GM23248 (cell line): ENCODE measurements around the gene DHX40. TPM values are rescaled to one million over a fixed set of nuclear protein-coding genes. Genes with fewer than 3 reads are reported as not detected.
A peak's percentile ranks its signal among the peaks of the same experiment; 100 is the strongest.

ENCODE experiments used
- DNase-seq: peaks from one replicate; pipeline ENCODE4 v3.0.0-alpha.2; 2015
- H2AFZ ChIP-seq: fragments of 200-600 bp; sonication (generic); 2 replicates; pipeline ENCODE4 v1.6.1; 2016; ENCODE audit warnings: antibody characterized with exemption
- H3F3A ChIP-seq: fragments of 200-600 bp; sonication (generic); 2 replicates; pipeline ENCODE4 v1.6.1; 2016; ENCODE audit warnings: mild to moderate bottlenecking, antibody characterized with exemption, mixed run types; ENCODE audit not compliant: insufficient read depth
- H3K27ac ChIP-seq: fragments of 200-600 bp; sonication (generic); 2 replicates; pipeline ENCODE4 v1.5.1; 2016; ENCODE audit warnings: mild to moderate bottlenecking
- H3K27me3 ChIP-seq: fragments of 200-600 bp; sonication (generic); replicated peaks from 2 replicates; pipeline ENCODE4 v1.6.1; 2016; ENCODE audit warnings: mild to moderate bottlenecking; ENCODE audit not compliant: insufficient read depth
- H3K36me3 ChIP-seq: fragments of 200-600 bp; sonication (generic); 2 replicates; pipeline ENCODE4 v1.6.1; 2016; ENCODE audit warnings: low read depth, mild to moderate bottlenecking
- H3K4me1 ChIP-seq: fragments of 200-600 bp; sonication (generic); 2 replicates; pipeline ENCODE4 v1.6.1; 2016; ENCODE audit warnings: mild to moderate bottlenecking; ENCODE audit not compliant: insufficient read depth
- H3K4me2 ChIP-seq: fragments of 200-600 bp; sonication (generic); one replicate; pipeline ENCODE4 v1.6.1; 2016; ENCODE audit warnings: mild to moderate bottlenecking; ENCODE audit not compliant: unreplicated experiment
- H3K4me3 ChIP-seq: fragments of 200-600 bp; sonication (generic); 2 replicates; pipeline ENCODE4 v1.5.1; 2016; ENCODE audit warnings: mild to moderate bottlenecking
- H3K79me2 ChIP-seq: fragments of 200-600 bp; sonication (generic); 2 replicates; pipeline ENCODE4 v1.6.1; 2016; ENCODE audit warnings: mild to moderate bottlenecking; ENCODE audit not compliant: insufficient read depth
- H3K9ac ChIP-seq: fragments of 200-600 bp; sonication (generic); 2 replicates; pipeline ENCODE4 v1.6.1; 2016; ENCODE audit warnings: mild to moderate bottlenecking
- H3K9me2 ChIP-seq: fragments of 200-600 bp; sonication (generic); 2 replicates; pipeline ENCODE4 v1.6.1; 2016; ENCODE audit warnings: mixed run types, mild to moderate bottlenecking, moderate library complexity; ENCODE audit not compliant: insufficient read depth
- H3K9me3 ChIP-seq: fragments of 200-600 bp; sonication (generic); one replicate; pipeline ENCODE4 v1.6.1; 2017; ENCODE audit warnings: low read depth
- H4K20me1 ChIP-seq: fragments of 200-600 bp; sonication (generic); 2 replicates; pipeline ENCODE4 v1.6.0; 2016; ENCODE audit not compliant: insufficient read depth
- EZH2 ChIP-seq: fragments of 200-600 bp; sonication (generic); IDR thresholded peaks from 2 replicates; pipeline ENCODE4 v1.6.1; 2018; ENCODE audit warnings: antibody characterized with exemption, mild to moderate bottlenecking; ENCODE audit not compliant: insufficient read depth, poor library complexity, severe bottlenecking
- EZH2phosphoT487 ChIP-seq: fragments of 200-600 bp; sonication (generic); IDR thresholded peaks from 2 replicates; pipeline ENCODE4 v1.6.1; 2018; ENCODE audit warnings: antibody characterized with exemption, moderate library complexity, mild to moderate bottlenecking, low read depth; ENCODE audit not compliant: insufficient read depth
- WGBS, 2 experiments: methylation state at CpG; one replicate each; pipeline ENCODE4 v1.1.6; 2015 to 2017; ENCODE audit warnings: low lambda C conversion rate in 2 of 2, low coverage in 1 of 2; ENCODE audit errors: missing lambda C conversion rate in 2 of 2; 5-methylcytosine and 5-hydroxymethylcytosine counted together
- in situ Hi-C: fragments of 300-500 bp; cut with MboI; formaldehyde crosslinking; loops from 2 replicates; pipeline ENCODE4 v1.15.0; 2020
- polyA plus RNA-seq: library from polyadenylated mRNA; unstranded; fragments of >200 nt; fragmentation: Nextera tagmentation; extraction: Ambion mirVana; gene quantifications from 2 replicates; pipeline ENCODE4 v1.2.1, GENCODE V29; 2016
- total RNA-seq: library from RNA; depleted of rRNA; stranded (reverse); fragments of >200 nt; shearing (Covaris generic); gene quantifications from 2 replicates; pipeline ENCODE4 v1.2.3, GENCODE V29; 2014

Gene DHX40
- total and polyA plus RNA-seq, 2 experiments from 2014 or later, result 18.9 to 68.5 TPM

GRCh38 chr17:59629174-59629573 lies 63.8 kb downstream of the DHX40 start:
- Histone ChIP-seq H3K27me3 (no peaks in the 10 kb centered on the region), H3F3A (peaks cover 47% of the 10 kb centered on the region), H3K27ac (no peak overlapping the region), H3K9me2 (no peaks in the 10 kb centered on the region), H3K9ac (no peak overlapping the region), H3K4me2 (no peak overlapping the region), H4K20me1 (peaks cover 81% of the 10 kb centered on the region), H3K4me1 (peaks cover 58% of the 10 kb centered on the region), H2AFZ (no peak overlapping the region), H3K36me3 (0 out of 2 replicates have a peak, but pooled peaks cover 6% of the 10 kb centered on the region), H3K79me2 (peaks cover 100% of the 10 kb centered on the region), H3K9me3 (no peaks in the 10 kb centered on the region), H3K4me3 (no peak overlapping the region)
- 55 to 56% methylated on average over 3 of the region's 3 CpGs for WGBS, 2 experiments
- no peak for DNase-seq
- TF ChIP-seq EZH2phosphoT487 (no peak), EZH2 (no peak)
- in situ Hi-C loops, result no loop called here

DNA sequence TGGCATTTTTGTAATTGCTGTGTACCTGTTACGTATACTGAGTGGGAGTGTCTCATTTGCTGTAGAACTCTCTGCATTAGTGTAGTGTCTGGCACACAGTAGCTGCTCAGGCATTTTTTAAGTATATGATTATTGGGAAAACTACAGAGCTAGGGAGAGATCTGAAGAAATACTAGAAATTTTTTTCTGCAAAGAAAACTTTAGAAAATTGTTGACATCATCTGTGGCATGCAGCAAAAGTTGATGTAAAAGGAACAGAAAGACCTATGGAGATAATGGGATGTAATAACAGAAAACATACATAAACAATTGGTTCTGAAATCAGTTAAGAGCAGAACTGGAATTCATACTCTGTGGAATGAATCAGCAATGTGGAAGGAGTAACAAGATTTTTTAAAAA lies 65.9 kb downstream of the DHX40 start:
- peak overlapping the region; percentile 1; the same call in 1 of the 2 replicates for H3K27ac ChIP-seq
- WGBS, 2 experiments, result 96 to 100% methylated on average over 1 of the region's 1 CpG
- peaks cover 59% of the 10 kb centered on the region for H3K4me1 ChIP-seq
- peak; percentile 17 for DNase-seq
- H3F3A ChIP-seq, result peaks cover 63% of the 10 kb centered on the region
- H3K4me2 ChIP-seq, result no peak overlapping the region
- in situ Hi-C loops, result no loop called here
- no peaks in the 10 kb centered on the region for H3K27me3 ChIP-seq
- peaks cover 100% of the 10 kb centered on the region for H3K79me2 ChIP-seq
- no peak overlapping the region for H3K9ac ChIP-seq
- H3K4me3 ChIP-seq, result no peak overlapping the region
- no peaks in the 10 kb centered on the region for H3K9me3 ChIP-seq
- H4K20me1 ChIP-seq, result peaks cover 84% of the 10 kb centered on the region
- H3K36me3 ChIP-seq, result peaks cover 6% of the 10 kb centered on the region; the same call in 1 of the 2 replicates
- no peak for TF ChIP-seq EZH2phosphoT487
- no peak for TF ChIP-seq EZH2
- H2AFZ ChIP-seq, result no peak overlapping the region
- no peaks in the 10 kb centered on the region for H3K9me2 ChIP-seq

- DNase-seq, result no peak
- Histone ChIP-seq H3K4me1 (peaks cover 48% of the 10 kb centered on the region), H3K4me3 (no peak overlapping the region), H3K36me3 (peaks cover 6% of the 10 kb centered on the region; the same call in 1 of the 2 replicates), H4K20me1 (peaks cover 75% of the 10 kb centered on the region), H2AFZ (no peak overlapping the region), H3K27ac (no peak overlapping the region), H3F3A (peaks cover 52% of the 10 kb centered on the region), H3K4me2 (no peak overlapping the region), H3K27me3 (no peaks in the 10 kb centered on the region), H3K79me2 (peaks cover 100% of the 10 kb centered on the region), H3K9me2 (no peaks in the 10 kb centered on the region), H3K9me3 (no peaks in the 10 kb centered on the region), H3K9ac (no peak overlapping the region)
- TF ChIP-seq EZH2 (no peak), EZH2phosphoT487 (no peak)
- 97 to 98% methylated on average over 6 of the region's 6 CpGs for WGBS, 2 experiments
- in situ Hi-C loops, result no loop called here
These were observed 67.0 kb downstream of the DHX40 start for GRCh38 chr17:59632398-59632797.

DNA sequence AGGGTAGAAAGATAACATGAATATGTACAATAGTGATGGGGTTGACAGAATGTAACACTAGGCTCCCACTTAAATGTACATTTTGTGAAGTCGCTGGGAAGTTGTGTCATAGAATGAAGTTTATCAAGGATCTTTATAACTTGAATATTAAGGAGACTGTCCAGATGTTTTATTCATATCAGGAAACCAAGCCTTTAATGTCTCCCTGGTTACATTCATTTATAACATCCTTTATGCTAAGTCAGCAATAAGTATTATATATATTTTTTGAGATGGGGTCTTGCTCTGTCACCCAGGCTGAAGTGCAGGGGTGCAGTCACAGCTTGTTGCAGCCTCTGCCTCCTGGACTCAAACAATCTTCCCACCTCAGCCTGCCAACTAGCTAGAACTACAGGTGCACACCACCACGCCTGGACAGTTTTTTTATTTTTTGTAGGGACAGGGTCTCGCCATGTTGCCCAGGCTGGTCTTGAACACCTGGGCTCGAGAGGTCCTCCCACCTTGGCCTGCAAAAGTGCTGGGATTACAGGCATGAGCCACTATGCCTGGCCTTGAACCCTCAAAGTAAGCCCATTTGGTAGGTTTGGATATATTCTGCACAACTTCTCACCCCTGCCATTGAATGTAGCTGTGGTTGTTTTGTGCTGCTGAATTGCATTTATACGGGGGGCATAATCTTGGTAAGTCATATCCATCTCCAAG lies 68.4 kb downstream of the DHX40 start:
- 90 to 91% methylated on average over 5 of the region's 5 CpGs for WGBS, 2 experiments

More for the DNA sequence above, 68.4 kb downstream of the DHX40 start:
- DNase-seq, result no peak
- Histone ChIP-seq H3K27ac (no peak overlapping the region), H4K20me1 (peaks cover 66% of the 10 kb centered on the region), H3K79me2 (peaks cover 100% of the 10 kb centered on the region), H3K9me2 (no peaks in the 10 kb centered on the region), H3K36me3 (peaks cover 6% of the 10 kb centered on the region; the same call in 1 of the 2 replicates), H2AFZ (no peak overlapping the region), H3K9ac (no peak overlapping the region), H3F3A (peaks cover 40% of the 10 kb centered on the region), H3K4me2 (no peak overlapping the region), H3K4me3 (no peak overlapping the region), H3K27me3 (no peaks in the 10 kb centered on the region), H3K9me3 (no peaks in the 10 kb centered on the region), H3K4me1 (peaks cover 39% of the 10 kb centered on the region)
- TF ChIP-seq EZH2 (no peak), EZH2phosphoT487 (no peak)
- in situ Hi-C loops, result no loop called here
